VCaP (cell line): ENCODE measurements around the gene HINT1.

Experiments
- H3K27ac ChIP-seq: fragments of 450-650 bp; 2 replicates; pipeline ENCODE4 v1.5.1; 2017
- TF ChIP-seq, protein P1 (sequence below): fragments of 450-650 bp; conservative IDR thresholded peaks from 2 replicates; pipeline ENCODE4 v1.5.1; 2017; ENCODE audit warnings: mild to moderate bottlenecking, moderate library complexity

Gene HINT1

DNA sequence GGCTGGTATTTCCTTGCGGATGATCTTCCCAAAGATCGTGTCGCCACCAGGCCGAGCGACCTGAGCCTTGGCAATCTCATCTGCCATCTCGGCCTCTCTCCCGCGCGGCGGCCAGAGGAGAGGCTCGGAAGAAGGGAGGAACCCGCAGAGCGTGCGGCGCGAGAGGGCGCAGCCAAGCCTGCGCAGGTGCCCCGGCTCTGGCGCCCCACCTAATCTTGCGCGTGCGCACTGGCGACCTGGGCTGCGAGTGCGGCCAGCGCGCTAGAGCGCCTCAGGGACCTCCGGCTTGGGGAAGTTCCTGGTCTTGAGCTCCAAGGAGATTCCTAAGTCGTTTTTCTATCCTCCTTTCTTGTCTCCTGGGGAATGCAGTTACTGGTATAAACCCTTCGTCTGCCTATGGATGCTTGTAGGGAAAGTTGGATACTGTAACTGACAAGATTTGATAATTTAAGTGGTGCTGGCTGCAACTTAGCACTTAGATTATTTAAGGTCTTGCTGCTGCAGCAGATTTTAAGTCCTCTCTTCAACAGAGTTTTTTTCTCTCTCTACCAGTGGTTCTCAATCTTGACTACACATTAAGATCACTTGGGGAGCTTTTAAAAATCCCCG is at the start of gene HINT1:
Gene HINT1, minus strand, starts transcription at position 138 of the 609 bp plus-strand sequence. Its CDS starts 51 bp downstream, at position 87.
- H3K27ac ChIP-seq, result peak within 1 kb of the TSS; percentile 97
- TF ChIP-seq, protein P1, sequence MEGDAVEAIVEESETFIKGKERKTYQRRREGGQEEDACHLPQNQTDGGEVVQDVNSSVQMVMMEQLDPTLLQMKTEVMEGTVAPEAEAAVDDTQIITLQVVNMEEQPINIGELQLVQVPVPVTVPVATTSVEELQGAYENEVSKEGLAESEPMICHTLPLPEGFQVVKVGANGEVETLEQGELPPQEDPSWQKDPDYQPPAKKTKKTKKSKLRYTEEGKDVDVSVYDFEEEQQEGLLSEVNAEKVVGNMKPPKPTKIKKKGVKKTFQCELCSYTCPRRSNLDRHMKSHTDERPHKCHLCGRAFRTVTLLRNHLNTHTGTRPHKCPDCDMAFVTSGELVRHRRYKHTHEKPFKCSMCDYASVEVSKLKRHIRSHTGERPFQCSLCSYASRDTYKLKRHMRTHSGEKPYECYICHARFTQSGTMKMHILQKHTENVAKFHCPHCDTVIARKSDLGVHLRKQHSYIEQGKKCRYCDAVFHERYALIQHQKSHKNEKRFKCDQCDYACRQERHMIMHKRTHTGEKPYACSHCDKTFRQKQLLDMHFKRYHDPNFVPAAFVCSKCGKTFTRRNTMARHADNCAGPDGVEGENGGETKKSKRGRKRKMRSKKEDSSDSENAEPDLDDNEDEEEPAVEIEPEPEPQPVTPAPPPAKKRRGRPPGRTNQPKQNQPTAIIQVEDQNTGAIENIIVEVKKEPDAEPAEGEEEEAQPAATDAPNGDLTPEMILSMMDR, result no peak; the same call in 1 of the 2 replicates

DNA sequence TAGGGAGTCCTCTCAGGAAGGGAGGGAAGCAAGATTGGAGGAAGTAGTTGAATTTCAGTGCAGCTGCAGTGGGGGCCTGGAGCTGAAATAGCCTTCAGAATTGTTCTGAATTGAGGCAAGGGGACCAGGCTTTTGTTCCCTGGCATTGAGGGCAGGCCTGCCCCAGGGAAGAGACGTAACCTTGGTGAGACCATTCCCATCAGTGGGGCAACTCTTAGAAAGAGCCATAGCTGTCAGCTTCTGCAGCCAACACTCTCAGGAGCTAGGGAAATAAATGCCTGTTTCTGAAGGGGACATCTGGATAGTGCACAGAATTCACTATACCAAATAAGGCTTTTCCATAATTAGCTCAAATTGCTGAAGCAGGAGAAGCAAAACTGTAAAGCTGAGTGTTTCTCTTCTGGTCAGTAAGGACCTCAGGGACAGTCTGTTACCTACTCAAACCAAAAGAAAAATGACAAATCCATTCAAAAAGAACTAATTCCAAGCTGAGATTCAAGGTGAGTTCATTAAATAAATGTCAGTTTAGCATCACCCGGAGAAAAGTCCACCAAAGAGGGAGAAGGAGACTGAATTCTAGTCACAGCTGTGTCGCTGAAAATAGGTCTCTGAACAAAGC is 49.7 kb upstream of the HINT1 start:
- TF ChIP-seq, protein P1, result no peak
- H3K27ac ChIP-seq, result no peak overlapping the region

- no peak overlapping the region for H3K27ac ChIP-seq
- TF ChIP-seq, protein P1, result no peak
Observed at GRCh38 chr5:131212471-131213021, 47.5 kb upstream of the HINT1 start.

GRCh38 chr5:131211669-131212068 is 46.6 kb upstream of the HINT1 start:
- TF ChIP-seq, protein P1, result no peak
- no peak overlapping the region for H3K27ac ChIP-seq

- no peak overlapping the region for H3K27ac ChIP-seq
Observed at GRCh38 chr5:131210151-131210510, 45.1 kb upstream of the HINT1 start.

GRCh38 chr5:131209506-131210150 is 44.6 kb upstream of the HINT1 start:
- TF ChIP-seq, protein P1, result no peak
- H3K27ac ChIP-seq, result no peak overlapping the region

More at GRCh38 chr5:131210151-131210510, 45.1 kb upstream of the HINT1 start:
- TF ChIP-seq, protein P1, result no peak

GRCh38 chr5:131209175-131209505 is 44.1 kb upstream of the HINT1 start:
- TF ChIP-seq, protein P1, result no peak
- H3K27ac ChIP-seq, result no peak overlapping the region
